H9 (cell line): ENCODE measurements around the gene BUB1. TPM values are rescaled to one million over a fixed set of nuclear protein-coding genes. Genes with fewer than 3 reads are reported as not detected.

ENCODE experiments used
- DNase-seq: peaks from one replicate; pipeline ENCODE4 v3.0.0-alpha.2; 2017
- H2AFZ ChIP-seq: one replicate; pipeline ENCODE4 v1.6.1; 2013; ENCODE audit warnings: mild to moderate bottlenecking, low read length, control low read depth, moderate library complexity
- H2AK5ac ChIP-seq: 2 replicates; pipeline ENCODE4 v1.6.1; 2013; ENCODE audit warnings: low read length, control low read depth, mixed read lengths; ENCODE audit not compliant: insufficient read length
- H2BK120ac ChIP-seq: one replicate; pipeline ENCODE4 v1.6.1; 2013; ENCODE audit warnings: low read depth, mild to moderate bottlenecking, low read length, control low read depth, inconsistent platforms; ENCODE audit not compliant: poor library complexity, severe bottlenecking
- H2BK12ac ChIP-seq: 2 replicates; pipeline ENCODE4 v1.6.1; 2013; ENCODE audit warnings: low read length, control low read depth, mixed read lengths, low read depth; ENCODE audit not compliant: insufficient read length
- H2BK15ac ChIP-seq: 2 replicates; pipeline ENCODE4 v1.6.1; 2013; ENCODE audit warnings: low read depth, low read length, control low read depth
- H2BK20ac ChIP-seq: one replicate; pipeline ENCODE4 v1.6.1; 2013; ENCODE audit warnings: low read depth, mild to moderate bottlenecking, low read length, control low read depth, inconsistent platforms; ENCODE audit not compliant: poor library complexity, severe bottlenecking
- H2BK5ac ChIP-seq: 2 replicates; pipeline ENCODE4 v1.6.1; 2013; ENCODE audit warnings: low read length, control low read depth, mixed read lengths; ENCODE audit not compliant: insufficient read length
- H3K14ac ChIP-seq: 2 replicates; pipeline ENCODE4 v1.6.1; 2013; ENCODE audit warnings: low read length, control low read depth; ENCODE audit not compliant: insufficient read depth
- H3K18ac ChIP-seq: 2 replicates; pipeline ENCODE4 v1.6.1; 2013; ENCODE audit warnings: low read depth, mild to moderate bottlenecking, mixed read lengths, low read length, control low read depth; ENCODE audit not compliant: insufficient read length
- H3K23ac ChIP-seq: 2 replicates; pipeline ENCODE4 v1.6.1; 2013; ENCODE audit warnings: low read length, control low read depth, mixed read lengths, low read depth; ENCODE audit not compliant: insufficient read length
- H3K23me2 ChIP-seq: 2 replicates; pipeline ENCODE4 v1.6.1; 2013; ENCODE audit warnings: low read depth, mild to moderate bottlenecking, mixed read lengths, low read length, control low read depth; ENCODE audit not compliant: insufficient read length, poor library complexity, severe bottlenecking
- H3K27ac ChIP-seq: 2 replicates; pipeline ENCODE4 v1.5.1; 2013; ENCODE audit warnings: low read length, control low read depth, mixed read lengths, low read depth; ENCODE audit not compliant: insufficient read length
- H3K27me3 ChIP-seq: 2 replicates; pipeline ENCODE4 v1.6.1; 2013; ENCODE audit warnings: low read length, control low read depth, inconsistent platforms; ENCODE audit not compliant: insufficient read depth
- H3K4ac ChIP-seq: 2 replicates; pipeline ENCODE4 v1.6.1; 2013; ENCODE audit warnings: low read depth, mild to moderate bottlenecking, control low read depth, inconsistent platforms, low read length, moderate library complexity
- H3K4me1 ChIP-seq: 2 replicates; pipeline ENCODE4 v1.6.1; 2013; ENCODE audit warnings: low read length, control low read depth, inconsistent platforms; ENCODE audit not compliant: insufficient read depth
- H3K4me2 ChIP-seq: 2 replicates; pipeline ENCODE4 v1.6.1; 2013; ENCODE audit warnings: low read length, control low read depth, mixed read lengths; ENCODE audit not compliant: insufficient read length, insufficient read depth
- H3K56ac ChIP-seq: 2 replicates; pipeline ENCODE4 v1.6.1; 2013; ENCODE audit warnings: low read depth, mild to moderate bottlenecking, mixed read lengths, low read length, control low read depth; ENCODE audit not compliant: insufficient read length
- H3K79me1 ChIP-seq: 2 replicates; pipeline ENCODE4 v1.6.1; 2013; ENCODE audit warnings: low read depth, mild to moderate bottlenecking, moderate library complexity, low read length, control low read depth, inconsistent platforms; ENCODE audit not compliant: insufficient read depth, poor library complexity, severe bottlenecking
- H3K79me2 ChIP-seq: 2 replicates; pipeline ENCODE4 v1.6.1; 2013; ENCODE audit warnings: low read length, control low read depth, inconsistent platforms; ENCODE audit not compliant: insufficient read depth
- H3K9ac ChIP-seq: 2 replicates; pipeline ENCODE4 v1.6.1; 2013; ENCODE audit warnings: low read length, control low read depth, mixed read lengths; ENCODE audit not compliant: insufficient read length; ENCODE audit errors: extremely low read depth
- H3K9me3 ChIP-seq: one replicate; pipeline ENCODE4 v1.6.1; 2013; ENCODE audit warnings: low read depth, low read length, inconsistent platforms; ENCODE audit not compliant: control insufficient read depth
- H3T11ph ChIP-seq: one replicate; pipeline ENCODE4 v1.6.1; 2013; ENCODE audit warnings: mild to moderate bottlenecking, low read length, control low read depth, inconsistent platforms
- H4K20me1 ChIP-seq: one replicate; pipeline ENCODE4 v1.6.1; 2013; ENCODE audit not compliant: control insufficient read depth, insufficient read length, insufficient read depth
- H4K5ac ChIP-seq: 2 replicates; pipeline ENCODE4 v1.6.1; 2013; ENCODE audit warnings: low read depth, mild to moderate bottlenecking, mixed read lengths, low read length, control low read depth; ENCODE audit not compliant: insufficient read length
- H4K8ac ChIP-seq: replicated peaks from 2 replicates; pipeline ENCODE4 v1.6.1; 2013; ENCODE audit warnings: low read length, control low read depth, mixed read lengths, low read depth; ENCODE audit not compliant: insufficient read length
- H4K91ac ChIP-seq: 2 replicates; pipeline ENCODE4 v1.6.1; 2013; ENCODE audit warnings: low read depth, mild to moderate bottlenecking, moderate library complexity, mixed read lengths, low read length, control low read depth; ENCODE audit not compliant: insufficient read length
- H3K27ac Mint-ChIP-seq, 3 experiments: 2 replicates in 2 of 3; 3 replicates in 1 of 3; pipeline ENCODE4 v1.8.0; 2020 to 2021; ENCODE audit warnings: mixed read lengths in 3 of 3, mild to moderate bottlenecking in 1 of 3, moderate library complexity in 1 of 3
- H3K27me3 Mint-ChIP-seq: 2 replicates; pipeline ENCODE4 v1.8.0; 2021; ENCODE audit warnings: low read depth, mild to moderate bottlenecking, moderate library complexity, mixed read lengths
- H3K36me3 Mint-ChIP-seq, 3 experiments: 2 replicates in 2 of 3; 3 replicates in 1 of 3; pipeline ENCODE4 v1.8.0; 2020 to 2021; ENCODE audit warnings: low read depth in 3 of 3, mixed read lengths in 3 of 3; ENCODE audit not compliant: insufficient read depth in 1 of 3
- H3K4me1 Mint-ChIP-seq, 2 experiments: 2 replicates each; pipeline ENCODE4 v1.8.0; 2020; ENCODE audit warnings: mixed read lengths in 2 of 2
- H3K4me3 Mint-ChIP-seq, 2 experiments: 2 replicates in 1 of 2; 3 replicates in 1 of 2; pipeline ENCODE4 v1.8.0; 2020 to 2021; ENCODE audit warnings: mild to moderate bottlenecking in 2 of 2, mixed read lengths in 2 of 2, moderate library complexity in 1 of 2
- H3K9me3 Mint-ChIP-seq, 2 experiments: 2 replicates in 1 of 2; 3 replicates in 1 of 2; pipeline ENCODE4 v1.8.0; 2020; ENCODE audit warnings: mild to moderate bottlenecking in 2 of 2, mixed read lengths in 2 of 2, moderate library complexity in 1 of 2
- CTCF ChIP-seq: fragments of 200-600 bp; sonication (generic); conservative IDR thresholded peaks from 3 replicates; pipeline ENCODE4 v1.8.0; 2021; ENCODE audit warnings: antibody characterized with exemption, mild to moderate bottlenecking
- WGBS: extraction: QIAGEN DNeasy Blood & Tissue Kit; methylation state at CpG from one replicate; pipeline ENCODE4 v1.1.7; 2013; ENCODE audit warnings: missing lambda C conversion rate, low lambda C conversion rate, mixed read lengths; ENCODE audit not compliant: insufficient read length; ENCODE audit errors: extremely low coverage; 5-methylcytosine and 5-hydroxymethylcytosine counted together
- total RNA-seq: library from RNA; stranded (reverse); gene quantifications from 2 replicates; pipeline ENCODE4 v1.2.1, GENCODE V29; 2021

BUB1 gene
- total RNA-seq, 1 experiment from 2014 or later = 144 TPM

- H4K5ac ChIP-seq = no peak overlapping the region
- no peak overlapping the region for H2BK15ac ChIP-seq
- no peaks in the 10 kb centered on the region for H4K20me1 ChIP-seq
- no peaks in the 10 kb centered on the region for H3K79me2 ChIP-seq
- no peaks in the 10 kb centered on the region for H3K23me2 ChIP-seq
- no peak overlapping the region for H4K8ac ChIP-seq
- H2BK120ac ChIP-seq = no peak overlapping the region
- H3K4me1 ChIP-seq = no peaks in the 10 kb centered on the region
- no peak overlapping the region for H3K23ac ChIP-seq
- H3K4me2 ChIP-seq = no peak overlapping the region
- Mint-ChIP-seq H3K9me3 (no peaks in the 10 kb centered on the region), H3K27me3 (peaks cover 1% of the 10 kb centered on the region; the same call in 1 of the 2 replicates), H3K36me3 (no peaks in the 10 kb centered on the region), H3K4me3 (no peak overlapping the region), H3K27ac (no peak overlapping the region), H3K4me1 (peaks cover 0 to 12% of the 10 kb centered on the region in 2 experiments; a peak in 1 of 4 replicates)
- no CpG with 5 or more reads among the region's 4 CpGs for WGBS
- no peak overlapping the region for H3K14ac ChIP-seq
- H3K27me3 ChIP-seq = no peaks in the 10 kb centered on the region
- H3K4ac ChIP-seq = no peak overlapping the region
- H2BK5ac ChIP-seq = no peak overlapping the region
- H3K9ac ChIP-seq = no peak overlapping the region
- TF ChIP-seq CTCF = no peak
- H3K18ac ChIP-seq = no peak overlapping the region
- no peak overlapping the region for H2BK12ac ChIP-seq
- H2AK5ac ChIP-seq = no peak overlapping the region
- H3K56ac ChIP-seq = no peak overlapping the region
- H3T11ph ChIP-seq = no peak overlapping the region
- no peak overlapping the region for H2AFZ ChIP-seq
- DNase-seq = no peak
- no peak overlapping the region for H4K91ac ChIP-seq
- H3K27ac ChIP-seq = no peak overlapping the region
- H3K79me1 ChIP-seq = no peaks in the 10 kb centered on the region
- H3K9me3 ChIP-seq = no peaks in the 10 kb centered on the region
- no peak overlapping the region for H2BK20ac ChIP-seq
Observed at GRCh38 chr2:110717734-110718133, 39.9 kb upstream of the BUB1 start.
